OCI-LY7 (cell line): Measurements from ENCODE around the gene MAPRE2. TPM values are rescaled to one million over a fixed set of nuclear protein-coding genes. Genes with fewer than 3 reads are reported as not detected.

Experiments
- BruUV-seq: library from RNA; stranded (reverse); fragments of 400-500 nt; replicated peaks from 2 replicates; lab custom pipeline; 2021; lab: Mats Ljungman, UMichigan
- CTCF ChIA-PET: fragments of 300-600 bp; sonication (Branson Sonifier 250); formaldehyde crosslinking; loops from one replicate; lab custom pipeline; 2022; ENCODE audit warnings: antibody characterized with exemption; ENCODE audit not compliant: unreplicated experiment; lab: Charles Lee
- POLR2A ChIA-PET: fragments of 300-600 bp; sonication (Branson Sonifier 250); formaldehyde crosslinking; loops from one replicate; lab custom pipeline; 2022; ENCODE audit warnings: antibody characterized with exemption; lab: Charles Lee
- DNase-seq: peaks from one replicate; pipeline ENCODE4 v3.0.0-alpha.2; 2015; ENCODE audit warnings: low spot score
- H2AFZ ChIP-seq: fragments of 200-600 bp; sonication (generic), shearing (Covaris generic); 2 replicates; pipeline ENCODE4 v1.6.1; 2014; ENCODE audit warnings: mild to moderate bottlenecking, antibody characterized with exemption, low read length, moderate library complexity
- H3K27ac ChIP-seq: fragments of 200-600 bp; sonication (generic); 2 replicates; pipeline ENCODE4 v1.5.1; 2014; ENCODE audit warnings: mixed run types, low read depth, mild to moderate bottlenecking, moderate library complexity, low read length, inconsistent platforms; ENCODE audit not compliant: poor library complexity, severe bottlenecking
- H3K36me3 ChIP-seq: fragments of 200-600 bp; sonication (generic); 2 replicates; pipeline ENCODE4 v1.6.1; 2014; ENCODE audit warnings: mild to moderate bottlenecking, antibody characterized with exemption, low read length, moderate library complexity, mixed read lengths; ENCODE audit not compliant: insufficient read depth
- H3K4me1 ChIP-seq: fragments of 200-600 bp; sonication (generic); 2 replicates; pipeline ENCODE4 v1.5.1; 2014; ENCODE audit warnings: mild to moderate bottlenecking, low read length; ENCODE audit not compliant: insufficient read depth, poor library complexity, severe bottlenecking
- H3K4me2 ChIP-seq: fragments of 200-600 bp; sonication (generic); 2 replicates; pipeline ENCODE4 v1.6.1; 2014; ENCODE audit warnings: mild to moderate bottlenecking, low read length
- H3K4me3 ChIP-seq: fragments of 200-600 bp; sonication (generic); 2 replicates; pipeline ENCODE4 v1.5.1; 2014; ENCODE audit warnings: mild to moderate bottlenecking, low read depth, low read length; ENCODE audit not compliant: poor library complexity, severe bottlenecking
- H3K79me2 ChIP-seq: fragments of 200-600 bp; sonication (generic); 2 replicates; pipeline ENCODE4 v1.6.1; 2016; ENCODE audit warnings: low read depth, mild to moderate bottlenecking, low read length, moderate library complexity, mixed read lengths; ENCODE audit not compliant: insufficient read depth
- H3K9me2 ChIP-seq: fragments of 200-600 bp; sonication (generic); 2 replicates; pipeline ENCODE4 v1.6.1; 2016; ENCODE audit warnings: mild to moderate bottlenecking, low read length, mixed read lengths; ENCODE audit not compliant: insufficient read depth
- H3K9me3 ChIP-seq: fragments of 200-600 bp; sonication (generic); 2 replicates; pipeline ENCODE4 v1.6.1; 2014; ENCODE audit warnings: mild to moderate bottlenecking, mixed run types, low read length, mixed read lengths
- H4K20me1 ChIP-seq: fragments of 200-600 bp; sonication (generic); 2 replicates; pipeline ENCODE4 v1.6.1; 2014; ENCODE audit warnings: mild to moderate bottlenecking, antibody characterized with exemption, low read length, moderate library complexity, mixed read lengths; ENCODE audit not compliant: insufficient read depth
- CTCF ChIP-seq: fragments of 200-600 bp; sonication (generic); conservative IDR thresholded peaks from 2 replicates; pipeline ENCODE4 v1.5.1; 2014; ENCODE audit warnings: mild to moderate bottlenecking, antibody characterized with exemption, low read length, moderate library complexity, mixed read lengths
- EZH2phosphoT487 ChIP-seq: fragments of 200-600 bp; sonication (generic); IDR thresholded peaks from 2 replicates; pipeline ENCODE4 v1.6.1; 2018; ENCODE audit warnings: low read depth, borderline replicate concordance, mild to moderate bottlenecking, mixed run types, antibody characterized with exemption, low read length, moderate library complexity, mixed read lengths
- intact Hi-C: fragments of 100-400 bp; cut with micrococcal nuclease; formaldehyde crosslinking; loops from one replicate; pipeline ENCODE4 v1.10.0; 2022; ENCODE audit not compliant: unreplicated experiment
- total RNA-seq, 2 experiments: library from RNA; depleted of rRNA in 1 of 2; stranded (reverse); fragments of >200 nt in 1 of 2; shearing (Covaris generic) in 1 of 2; gene quantifications; 2 replicates each; pipeline ENCODE4 v1.2.3, GENCODE V29; 2014 to 2022

The MAPRE2 gene
- total RNA-seq, 2 experiments from 2014 or later = 17.1 to 35.2 TPM

- H3K4me2 ChIP-seq = no peak overlapping the region
- TF ChIP-seq EZH2phosphoT487 = no peak
- no peak for TF ChIP-seq CTCF
- CTCF ChIA-PET = no interaction called here
- H3K4me1 ChIP-seq = peaks cover 27% of the 10 kb centered on the region
- POLR2A ChIA-PET = no interaction called here
- H3K9me2 ChIP-seq = no peaks in the 10 kb centered on the region
- H4K20me1 ChIP-seq = no peaks in the 10 kb centered on the region
- no peaks in the 10 kb centered on the region for H3K79me2 ChIP-seq
- no peak overlapping the region for H2AFZ ChIP-seq
- no peak overlapping the region for H3K27ac ChIP-seq
- no peak for DNase-seq
- H3K9me3 ChIP-seq = no peaks in the 10 kb centered on the region
- H3K4me3 ChIP-seq = no peak overlapping the region
- H3K36me3 ChIP-seq = no peaks in the 10 kb centered on the region
- no TSS peak for BruUV-seq
- intact Hi-C loops = no loop called here
These were observed 114.3 kb downstream of the MAPRE2 start for GRCh38 chr18:35155398-35156117.

GRCh38 chr18:35157181-35157580, 116.0 kb downstream of the MAPRE2 start:
- Histone ChIP-seq H3K27ac (no peak overlapping the region), H3K9me2 (no peaks in the 10 kb centered on the region), H2AFZ (no peak overlapping the region), H3K9me3 (no peaks in the 10 kb centered on the region), H3K79me2 (no peaks in the 10 kb centered on the region), H4K20me1 (no peaks in the 10 kb centered on the region), H3K4me3 (no peak overlapping the region), H3K4me2 (no peak overlapping the region), H3K36me3 (no peaks in the 10 kb centered on the region), H3K4me1 (peaks cover 37% of the 10 kb centered on the region)
- TF ChIP-seq EZH2phosphoT487 = no peak
- TF ChIP-seq CTCF = no peak
- CTCF ChIA-PET = no interaction called here
- no TSS peak for BruUV-seq
- POLR2A ChIA-PET = no interaction called here
- intact Hi-C loops = no loop called here
- no peak for DNase-seq

GRCh38 chr18:35158728-35159450, 117.7 kb downstream of the MAPRE2 start:
- POLR2A ChIA-PET = no interaction called here
- H3K9me2 ChIP-seq = no peaks in the 10 kb centered on the region
- TF ChIP-seq EZH2phosphoT487 (no peak), CTCF (no peak)
- peak; percentile 60 for DNase-seq
- H2AFZ ChIP-seq = peak overlapping the region; percentile 96
- no peaks in the 10 kb centered on the region for H3K9me3 ChIP-seq
- H4K20me1 ChIP-seq = no peaks in the 10 kb centered on the region
- H3K4me3 ChIP-seq = peak overlapping the region; percentile 8
- H3K4me1 ChIP-seq = peaks cover 33% of the 10 kb centered on the region
- no peaks in the 10 kb centered on the region for H3K36me3 ChIP-seq
- H3K4me2 ChIP-seq = peak overlapping the region; percentile 51
- no TSS peak for BruUV-seq
- H3K27ac ChIP-seq = peak overlapping the region; percentile 45
- CTCF ChIA-PET = no interaction called here
- intact Hi-C loops = no loop called here
- no peaks in the 10 kb centered on the region for H3K79me2 ChIP-seq
